Stomach (tissue), 9 donors: ENCODE results near the gene GIPC3. TPM values are rescaled to one million over a fixed set of nuclear protein-coding genes. Genes with fewer than 3 reads are reported as not detected.
A peak's percentile ranks its signal among the peaks of the same experiment; 100 is the strongest.

ENCODE experiments used
- DNase-seq, 2 donors: peaks; one replicate each; pipeline versions ENCODE4 v3.0.0 to v3.0.0-alpha.2; 2013 to 2019
- H3K27ac ChIP-seq, 5 donors: fragments of 200-600 bp in 4 of 5; sonication (generic) in 4 of 5; one replicate each; pipeline ENCODE4 v1.5.1; 2013 to 2019; ENCODE audit warnings: mild to moderate bottlenecking in 1 of 5, moderate library complexity in 1 of 5
- H3K27me3 ChIP-seq, 3 donors: fragments of 200-600 bp; sonication (generic); one replicate each; pipeline ENCODE4 v1.5.1; 2017 to 2019; ENCODE audit warnings: mixed run types in 1 of 3
- H3K36me3 ChIP-seq, 4 donors: fragments of 200-600 bp; sonication (generic); 1 replicate in 3 of 4; 2 replicates in 1 of 4; pipeline ENCODE4 v1.5.1; 2016 to 2019
- H3K4me1 ChIP-seq, 4 donors: fragments of 200-600 bp; sonication (generic); one replicate each; pipeline ENCODE4 v1.5.1; 2016 to 2019
- H3K4me3 ChIP-seq, 4 donors: fragments of 200-600 bp; sonication (generic) in 3 of 4; one replicate each; pipeline ENCODE4 v1.5.1; 2016 to 2019; ENCODE audit warnings: mild to moderate bottlenecking in 1 of 4
- H3K9me3 ChIP-seq, 4 donors: fragments of 200-600 bp; sonication (generic); one replicate each; pipeline ENCODE4 v1.5.1; 2016 to 2019
- CTCF ChIP-seq, 7 experiments: fragments of 450-650 bp in 4 of 7; fragments of 200-600 bp in 3 of 7; sonication (generic) in 3 of 7; IDR thresholded peaks; one replicate each; pipeline ENCODE4 v1.5.1; 2016 to 2019; ENCODE audit warnings: antibody characterized with exemption in 7 of 7, control low read depth in 2 of 7, mild to moderate bottlenecking in 1 of 7
- EP300 ChIP-seq: sonication (generic); formaldehyde crosslinking; IDR thresholded peaks from one replicate; pipeline ENCODE4 v1.6.1; 2017; ENCODE audit warnings: antibody characterized with exemption
- POLR2A ChIP-seq, 4 donors: fragments of 450-650 bp; IDR thresholded peaks; one replicate each; pipeline ENCODE4 v1.6.1; 2016; ENCODE audit warnings: antibody characterized with exemption in 4 of 4, control low read depth in 2 of 4, mild to moderate bottlenecking in 1 of 4, moderate library complexity in 1 of 4
- POLR2AphosphoS5 ChIP-seq, 3 donors: sonication (generic); formaldehyde crosslinking; IDR thresholded peaks; one replicate each; pipeline ENCODE4 v1.6.1; 2016; ENCODE audit warnings: antibody characterized with exemption in 3 of 3
- WGBS, 5 donors: extraction: QIAGEN DNeasy Blood & Tissue Kit in 3 of 5; methylation state at CpG; one replicate each; pipeline versions ENCODE4 v1.1.5 to v1.1.7; 2013 to 2018; 5-methylcytosine and 5-hydroxymethylcytosine counted together
- intact Hi-C: fragments of 100-400 bp; cut with DNase I; formaldehyde crosslinking; loops from one replicate; pipeline ENCODE4 v1.15.1; 2023; ENCODE audit warnings: low total_unique reads
- polyA plus RNA-seq, 3 donors: library from polyadenylated mRNA; stranded (reverse); fragments of 200-250 nt; gene quantifications; one replicate each; pipeline ENCODE4 v1.2.3, GENCODE V29; 2013
- total RNA-seq, 5 donors: library from RNA; depleted of rRNA; stranded (reverse); fragments of >200 nt; gene quantifications; one replicate each; pipeline versions ENCODE4 v1.1.0 to v1.2.3, GENCODE V29; 2014 to 2016
- donor health status: healthy with polysubstance abuse.
- donor health status: Bipolar disorder and iron deficiency.
- donor health status: healthy.

GIPC3 gene
- total and polyA plus RNA-seq, 8 donors = 0.75 to 2.9 (median 1.5) TPM; not detected in 4

GRCh38 chr19:3573858-3574637, 11.2 kb upstream of the GIPC3 start:
- peak overlapping the region; percentile 89 to 97 (median 91) for H3K4me3 ChIP-seq
- no peaks in the 10 kb centered on the region for H3K9me3 ChIP-seq
- TF ChIP-seq POLR2A (IDR thresholded peaks at IDR 0.05) (no peak), POLR2AphosphoS5 (IDR thresholded peaks at IDR 0.05) (no peak)
- peak overlapping the region; percentile 15 to 93 (median 87) for H3K27ac ChIP-seq
- peaks cover 23 to 51% (median 40%) of the 10 kb centered on the region in 4 donors for H3K4me1 ChIP-seq
- no peaks in the 10 kb centered on the region for H3K27me3 ChIP-seq
- 56 to 63% (median 59%) methylated on average over 54 to 55 of the region's 55 CpGs for WGBS, 5 donors
- H3K36me3 ChIP-seq = peaks cover 0 to 24% (median 19%) of the 10 kb centered on the region in 4 donors
- DNase-seq = peak; percentile 95 to 96
- intact Hi-C loops = no loop called here

- Histone ChIP-seq H3K4me3 (no peak overlapping the region), H3K9me3 (no peaks in the 10 kb centered on the region), H3K4me1 (peaks cover 23 to 51% (median 41%) of the 10 kb centered on the region in 4 donors), H3K27ac (no peak overlapping the region), H3K36me3 (peaks cover 0 to 24% (median 19%) of the 10 kb centered on the region in 4 donors), H3K27me3 (no peaks in the 10 kb centered on the region)
- no peak for TF ChIP-seq POLR2A (IDR thresholded peaks at IDR 0.05)
- TF ChIP-seq EP300 = no peak
- TF ChIP-seq CTCF (IDR thresholded peaks at IDR 0.05) = no peak
- TF ChIP-seq POLR2AphosphoS5 (IDR thresholded peaks at IDR 0.05) = no peak
- WGBS, 5 donors = 85 to 90% (median 90%) methylated on average over 19 of the region's 19 CpGs
- DNase-seq = peak; percentile 42 to 60
- intact Hi-C loops = no loop called here
Observed at GRCh38 chr19:3575260-3575741, 10.0 kb upstream of the GIPC3 start.

GRCh38 chr19:3575949-3576673, 9.2 kb upstream of the GIPC3 start:
- Histone ChIP-seq H3K27ac (peak overlapping the region in 3 of 5 donors; percentile 25 to 82 (median 32)), H3K9me3 (no peaks in the 10 kb centered on the region), H3K4me3 (peak overlapping the region; percentile 26 to 45 (median 36)), H3K36me3 (peaks cover 0 to 24% (median 19%) of the 10 kb centered on the region in 4 donors), H3K27me3 (no peaks in the 10 kb centered on the region), H3K4me1 (peaks cover 23 to 51% (median 44%) of the 10 kb centered on the region in 4 donors)
- TF ChIP-seq CTCF (IDR thresholded peaks at IDR 0.05) (no peak), POLR2A (IDR thresholded peaks at IDR 0.05) (no peak), EP300 (no peak), POLR2AphosphoS5 (IDR thresholded peaks at IDR 0.05) (no peak)
- intact Hi-C loops = no loop called here
- 80 to 87% (median 81%) methylated on average over 26 to 29 of the region's 29 CpGs for WGBS, 5 donors
- no peak for DNase-seq

GRCh38 chr19:3576696-3577443, 8.4 kb upstream of the GIPC3 start:
- peak; percentile 48 to 91 for DNase-seq
- Histone ChIP-seq H3K36me3 (peaks cover 0 to 24% (median 19%) of the 10 kb centered on the region in 4 donors), H3K4me1 (peaks cover 18 to 46% (median 39%) of the 10 kb centered on the region in 4 donors), H3K27me3 (no peaks in the 10 kb centered on the region), H3K27ac (peak overlapping the region; percentile 12 to 82 (median 25)), H3K9me3 (no peaks in the 10 kb centered on the region), H3K4me3 (peak overlapping the region; percentile 26 to 45 (median 36))
- intact Hi-C loops = no loop called here
- WGBS, 5 donors = 28 to 75% (median 62%) methylated on average over 38 to 77 of the region's 78 CpGs
- TF ChIP-seq POLR2AphosphoS5 (IDR thresholded peaks at IDR 0.05) (no peak), POLR2A (IDR thresholded peaks at IDR 0.05) (no peak), CTCF (IDR thresholded peaks at IDR 0.05) (no peak), EP300 (no peak)
